OCI-LY3 (cell line): ENCODE measurements around the gene MEF2A.

Experiments used
- EZH2phosphoT487 ChIP-seq: fragments of 200-600 bp; shearing (Covaris generic); IDR thresholded peaks from 2 replicates; pipeline ENCODE4 v1.6.1; 2018; ENCODE audit warnings: antibody characterized with exemption, mixed run types, low read depth
- TF ChIP-seq, protein P1 (sequence below): fragments of 200-600, 300-600 bp; sonication (generic); IDR thresholded peaks from 2 replicates; pipeline ENCODE4 v1.5.1; 2014; ENCODE audit warnings: antibody characterized with exemption, low read length, low read depth

DNA sequence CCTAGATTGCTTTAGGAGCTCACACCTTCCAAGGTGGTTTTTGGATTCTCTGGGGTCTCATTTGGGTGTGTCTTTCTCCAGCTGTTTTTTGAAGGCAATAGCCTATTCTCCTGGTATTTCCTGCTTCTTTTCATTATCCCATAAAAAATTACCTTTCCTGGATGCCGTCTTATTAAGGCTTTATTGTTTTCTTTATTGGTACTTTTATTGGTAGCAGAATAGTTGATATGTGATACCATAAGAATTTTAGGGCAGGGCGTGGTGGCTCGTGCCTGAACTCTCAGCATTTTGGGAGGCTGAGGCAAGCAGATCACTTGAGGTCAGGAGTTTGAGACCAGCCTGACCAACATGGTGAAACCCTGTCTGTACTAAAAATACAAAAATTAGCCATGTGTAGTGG, 18.3 kb upstream of the MEF2A start:
- TF ChIP-seq, protein P1, sequence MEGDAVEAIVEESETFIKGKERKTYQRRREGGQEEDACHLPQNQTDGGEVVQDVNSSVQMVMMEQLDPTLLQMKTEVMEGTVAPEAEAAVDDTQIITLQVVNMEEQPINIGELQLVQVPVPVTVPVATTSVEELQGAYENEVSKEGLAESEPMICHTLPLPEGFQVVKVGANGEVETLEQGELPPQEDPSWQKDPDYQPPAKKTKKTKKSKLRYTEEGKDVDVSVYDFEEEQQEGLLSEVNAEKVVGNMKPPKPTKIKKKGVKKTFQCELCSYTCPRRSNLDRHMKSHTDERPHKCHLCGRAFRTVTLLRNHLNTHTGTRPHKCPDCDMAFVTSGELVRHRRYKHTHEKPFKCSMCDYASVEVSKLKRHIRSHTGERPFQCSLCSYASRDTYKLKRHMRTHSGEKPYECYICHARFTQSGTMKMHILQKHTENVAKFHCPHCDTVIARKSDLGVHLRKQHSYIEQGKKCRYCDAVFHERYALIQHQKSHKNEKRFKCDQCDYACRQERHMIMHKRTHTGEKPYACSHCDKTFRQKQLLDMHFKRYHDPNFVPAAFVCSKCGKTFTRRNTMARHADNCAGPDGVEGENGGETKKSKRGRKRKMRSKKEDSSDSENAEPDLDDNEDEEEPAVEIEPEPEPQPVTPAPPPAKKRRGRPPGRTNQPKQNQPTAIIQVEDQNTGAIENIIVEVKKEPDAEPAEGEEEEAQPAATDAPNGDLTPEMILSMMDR: no peak
- TF ChIP-seq EZH2phosphoT487: no peak
